Measurements from ENCODE around the gene OS9. TPM values are rescaled to one million over a fixed set of nuclear protein-coding genes. Genes with fewer than 3 reads are reported as not detected.
"Not testable (repeated sequence)": the region's sequence is repeated elsewhere in the genome, so short reads cannot be mapped to it uniquely, and the experiment has no call there.

Gene OS9
- total RNA-seq, 1 experiment from 2014 or later, result 145 TPM

- POLR2A ChIA-PET (ENCODE audit: unreplicated experiment), result no interaction called here
- Histone ChIP-seq H3F3A (ENCODE audit: low read length, unreplicated experiment) (no peaks in the 10 kb centered on the region), H3K4me2 (ENCODE audit: low read length) (no peak overlapping the region), H3K4me3 (ENCODE audit: low read length) (no peak overlapping the region), H3K9me2 (replicated peaks; ENCODE audit: low read length) (no peaks in the 10 kb centered on the region), H3K36me3 (ENCODE audit: low read depth, low read length) (peaks cover 11% of the 10 kb centered on the region; the same call in 1 of the 2 replicates), H3K9me3 (ENCODE audit: low read length) (no peaks in the 10 kb centered on the region), H3K4me1 (ENCODE audit: insufficient read depth, low read length) (no peaks in the 10 kb centered on the region), H3K27ac (ENCODE audit: low read length) (no peak overlapping the region), H3K79me2 (ENCODE audit: low read length) (no peaks in the 10 kb centered on the region), H3K27me3 (ENCODE audit: low read length) (no peaks in the 10 kb centered on the region), H4K20me1 (ENCODE audit: low read length) (no peaks in the 10 kb centered on the region), H3K9ac (ENCODE audit: low read length) (no peak overlapping the region), H2AFZ (ENCODE audit: low read length) (no peak overlapping the region)
- CTCF ChIA-PET, result no interaction called here
- TF ChIP-seq EZH2 (IDR thresholded peaks at IDR 0.05; ENCODE audit: low read length, unreplicated experiment) (no peak), EZH2phosphoT487 (IDR thresholded peaks at IDR 0.05; ENCODE audit: borderline replicate concordance, low read length) (no peak), CTCF (conservative IDR thresholded peaks at IDR 0.05; ENCODE audit: low read depth, low read length) (no peak)
- no TSS peak for BruUV-seq (replicated peaks)
- DNase-seq (no peak), ATAC-seq (no peak)
- intact Hi-C loops (cut with micrococcal nuclease), result no loop called here
Observed at GRCh38 chr12:57719777-57720605, 26.1 kb downstream of the OS9 start.

GRCh38 chr12:57720606-57721595, 27.0 kb downstream of the OS9 start:
- H3F3A ChIP-seq (ENCODE audit: low read length, unreplicated experiment), result no peaks in the 10 kb centered on the region
- POLR2A ChIA-PET (ENCODE audit: unreplicated experiment), result no interaction called here
- H3K79me2 ChIP-seq (ENCODE audit: low read length), result no peaks in the 10 kb centered on the region
- H3K4me1 ChIP-seq (ENCODE audit: insufficient read depth, low read length), result peaks cover 3% of the 10 kb centered on the region; the same call in 1 of the 2 replicates
- no peak overlapping the region for H3K27ac ChIP-seq (ENCODE audit: low read length)
- H3K9me3 ChIP-seq (ENCODE audit: low read length), result no peaks in the 10 kb centered on the region
- intact Hi-C loops (cut with micrococcal nuclease), result no loop called here
- H3K27me3 ChIP-seq (ENCODE audit: low read length), result no peaks in the 10 kb centered on the region
- no peak overlapping the region for H3K4me2 ChIP-seq (ENCODE audit: low read length)
- TF ChIP-seq EZH2phosphoT487 (IDR thresholded peaks at IDR 0.05; ENCODE audit: borderline replicate concordance, low read length) (no peak), CTCF (conservative IDR thresholded peaks at IDR 0.05; ENCODE audit: low read depth, low read length) (no peak), EZH2 (IDR thresholded peaks at IDR 0.05; ENCODE audit: low read length, unreplicated experiment) (no peak)
- DNase-seq, result no peak
- peaks cover 11% of the 10 kb centered on the region; the same call in 1 of the 2 replicates for H3K36me3 ChIP-seq (ENCODE audit: low read depth, low read length)
- BruUV-seq (replicated peaks), result TSS peak; percentile 68
- H3K4me3 ChIP-seq (ENCODE audit: low read length), result no peak overlapping the region
- CTCF ChIA-PET, result no interaction called here
- no peak for ATAC-seq
- no peak overlapping the region for H2AFZ ChIP-seq (ENCODE audit: low read length)
- no peak overlapping the region for H3K9ac ChIP-seq (ENCODE audit: low read length)
- H4K20me1 ChIP-seq (ENCODE audit: low read length), result no peaks in the 10 kb centered on the region
- H3K9me2 ChIP-seq (replicated peaks; ENCODE audit: low read length), result no peaks in the 10 kb centered on the region

GRCh38 chr12:57721846-57722608, 28.1 kb downstream of the OS9 start:
- H3K9me2 ChIP-seq (replicated peaks; ENCODE audit: low read length); H4K20me1 ChIP-seq (ENCODE audit: low read length); H3K4me3 ChIP-seq (ENCODE audit: low read length); BruUV-seq (replicated peaks); H3K27me3 ChIP-seq (ENCODE audit: low read length); H3K4me1 ChIP-seq (ENCODE audit: insufficient read depth, low read length); H3K9me3 ChIP-seq (ENCODE audit: low read length); H3F3A ChIP-seq (ENCODE audit: low read length, unreplicated experiment); CTCF ChIA-PET; H3K9ac ChIP-seq (ENCODE audit: low read length); H3K27ac ChIP-seq (ENCODE audit: low read length); intact Hi-C loops (cut with micrococcal nuclease); H3K4me2 ChIP-seq (ENCODE audit: low read length); ATAC-seq; H2AFZ ChIP-seq (ENCODE audit: low read length); DNase-seq; POLR2A ChIA-PET (ENCODE audit: unreplicated experiment); H3K79me2 ChIP-seq (ENCODE audit: low read length): not testable (repeated sequence)
- peaks cover 11% of the 10 kb centered on the region; the same call in 1 of the 2 replicates for H3K36me3 ChIP-seq (ENCODE audit: low read depth, low read length)

All from PC-3 (cell line).